RWPE2 (cell line): ENCODE measurements around the gene CSTF3.

Source experiments
- ATAC-seq: fragments of 200-7000 bp; cut with Tn5 transposase; 3 replicates; pipeline ENCODE4 v1.9.1; 2021; ENCODE audit warnings: low read depth
- DNase-seq: peaks from one replicate; pipeline ENCODE4 v3.0.0-alpha.2; 2020; ENCODE audit warnings: low spot score
- H3K27ac ChIP-seq: fragments of 450-650 bp; 2 replicates; pipeline ENCODE4 v1.5.1; 2017; ENCODE audit warnings: mild to moderate bottlenecking; ENCODE audit not compliant: poor library complexity, severe bottlenecking
- H3K27me3 ChIP-seq: fragments of 250-450 bp; sonication (Bioruptor Pico); 2 replicates; pipeline ENCODE4 v1.5.1; 2021; ENCODE audit warnings: mild to moderate bottlenecking, moderate library complexity; ENCODE audit not compliant: insufficient read depth, poor library complexity, severe bottlenecking
- H3K36me3 ChIP-seq: fragments of 250-450 bp; sonication (Bioruptor Pico); 2 replicates; pipeline ENCODE4 v1.5.1; 2020; ENCODE audit warnings: low read depth, mild to moderate bottlenecking, moderate library complexity
- H3K4me1 ChIP-seq: fragments of 250-450 bp; sonication (Bioruptor Pico); 2 replicates; pipeline ENCODE4 v1.5.1; 2021; ENCODE audit warnings: mild to moderate bottlenecking, moderate library complexity; ENCODE audit not compliant: insufficient read depth, poor library complexity, severe bottlenecking
- H3K4me3 ChIP-seq: fragments of 250-450 bp; sonication (Bioruptor Pico); 2 replicates; pipeline ENCODE4 v1.5.1; 2021; ENCODE audit warnings: mild to moderate bottlenecking, moderate library complexity; ENCODE audit not compliant: severe bottlenecking
- H3K9me3 ChIP-seq: fragments of 250-450 bp; sonication (Bioruptor Pico); 2 replicates; pipeline ENCODE4 v1.5.1; 2021; ENCODE audit warnings: mild to moderate bottlenecking, moderate library complexity; ENCODE audit not compliant: severe bottlenecking
- TF ChIP-seq, protein P1 (sequence below): fragments of 450-650 bp; IDR thresholded peaks from one replicate; pipeline ENCODE4 v1.5.1; 2017; ENCODE audit warnings: mild to moderate bottlenecking, moderate library complexity; ENCODE audit not compliant: poor library complexity, severe bottlenecking

The CSTF3 gene

DNA sequence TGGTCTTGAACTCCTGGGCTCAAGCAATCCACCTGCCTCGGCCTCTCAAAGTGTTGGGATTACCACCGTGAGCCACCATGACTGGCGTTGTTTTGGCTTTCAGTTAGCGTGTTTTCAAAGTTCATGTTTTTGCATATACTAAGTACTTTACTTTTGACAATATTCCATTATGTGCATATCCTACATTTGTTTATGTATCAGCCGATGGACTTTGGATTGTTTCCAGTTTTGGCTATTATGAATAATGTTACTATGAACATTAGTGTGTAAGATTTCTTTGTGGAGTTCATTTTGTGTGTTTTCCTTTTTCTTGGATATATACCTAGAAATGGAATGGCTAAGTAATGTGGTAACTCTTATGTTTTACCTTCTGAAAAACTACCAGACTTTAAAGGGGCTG, 9.9 kb downstream of the CSTF3 start:
- TF ChIP-seq, protein P1, sequence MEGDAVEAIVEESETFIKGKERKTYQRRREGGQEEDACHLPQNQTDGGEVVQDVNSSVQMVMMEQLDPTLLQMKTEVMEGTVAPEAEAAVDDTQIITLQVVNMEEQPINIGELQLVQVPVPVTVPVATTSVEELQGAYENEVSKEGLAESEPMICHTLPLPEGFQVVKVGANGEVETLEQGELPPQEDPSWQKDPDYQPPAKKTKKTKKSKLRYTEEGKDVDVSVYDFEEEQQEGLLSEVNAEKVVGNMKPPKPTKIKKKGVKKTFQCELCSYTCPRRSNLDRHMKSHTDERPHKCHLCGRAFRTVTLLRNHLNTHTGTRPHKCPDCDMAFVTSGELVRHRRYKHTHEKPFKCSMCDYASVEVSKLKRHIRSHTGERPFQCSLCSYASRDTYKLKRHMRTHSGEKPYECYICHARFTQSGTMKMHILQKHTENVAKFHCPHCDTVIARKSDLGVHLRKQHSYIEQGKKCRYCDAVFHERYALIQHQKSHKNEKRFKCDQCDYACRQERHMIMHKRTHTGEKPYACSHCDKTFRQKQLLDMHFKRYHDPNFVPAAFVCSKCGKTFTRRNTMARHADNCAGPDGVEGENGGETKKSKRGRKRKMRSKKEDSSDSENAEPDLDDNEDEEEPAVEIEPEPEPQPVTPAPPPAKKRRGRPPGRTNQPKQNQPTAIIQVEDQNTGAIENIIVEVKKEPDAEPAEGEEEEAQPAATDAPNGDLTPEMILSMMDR: no peak
- no peak overlapping the region for H3K27ac ChIP-seq
- no peaks in the 10 kb centered on the region for H3K27me3 ChIP-seq
- peaks cover 79% of the 10 kb centered on the region for H3K36me3 ChIP-seq
- DNase-seq (no peak), ATAC-seq (no peak)
- H3K4me3 ChIP-seq: no peak overlapping the region
- H3K4me1 ChIP-seq: peaks cover 24% of the 10 kb centered on the region
- H3K9me3 ChIP-seq: no peaks in the 10 kb centered on the region

GRCh38 chr11:33147559-33147958, 13.7 kb downstream of the CSTF3 start:
- H3K27ac ChIP-seq: peak overlapping the region; percentile 21
- no peak overlapping the region for H3K4me3 ChIP-seq
- TF ChIP-seq, protein P1: no peak
- H3K27me3 ChIP-seq: no peaks in the 10 kb centered on the region
- peaks cover 79% of the 10 kb centered on the region for H3K36me3 ChIP-seq
- H3K4me1 ChIP-seq: peaks cover 14% of the 10 kb centered on the region
- peak; percentile 75 for ATAC-seq
- H3K9me3 ChIP-seq: no peaks in the 10 kb centered on the region
- DNase-seq: no peak

- H3K4me1 ChIP-seq: no peaks in the 10 kb centered on the region
- no peak overlapping the region for H3K27ac ChIP-seq
- no peak for ATAC-seq
- peaks cover 83% of the 10 kb centered on the region for H3K36me3 ChIP-seq
- H3K4me3 ChIP-seq: no peak overlapping the region
- H3K27me3 ChIP-seq: no peaks in the 10 kb centered on the region
- H3K9me3 ChIP-seq: no peaks in the 10 kb centered on the region
- no peak for DNase-seq
- TF ChIP-seq, protein P1: no peak
Observed at GRCh38 chr11:33135768-33136443, 25.4 kb downstream of the CSTF3 start.

- Histone ChIP-seq H3K9me3 (no peaks in the 10 kb centered on the region), H3K27ac (no peak overlapping the region), H3K4me1 (no peaks in the 10 kb centered on the region), H3K27me3 (no peaks in the 10 kb centered on the region), H3K4me3 (no peak overlapping the region), H3K36me3 (peaks cover 79% of the 10 kb centered on the region)
- no peak for DNase-seq
- ATAC-seq: no peak
- TF ChIP-seq, protein P1: no peak
Observed at GRCh38 chr11:33135216-33135615, 26.1 kb downstream of the CSTF3 start.

DNA sequence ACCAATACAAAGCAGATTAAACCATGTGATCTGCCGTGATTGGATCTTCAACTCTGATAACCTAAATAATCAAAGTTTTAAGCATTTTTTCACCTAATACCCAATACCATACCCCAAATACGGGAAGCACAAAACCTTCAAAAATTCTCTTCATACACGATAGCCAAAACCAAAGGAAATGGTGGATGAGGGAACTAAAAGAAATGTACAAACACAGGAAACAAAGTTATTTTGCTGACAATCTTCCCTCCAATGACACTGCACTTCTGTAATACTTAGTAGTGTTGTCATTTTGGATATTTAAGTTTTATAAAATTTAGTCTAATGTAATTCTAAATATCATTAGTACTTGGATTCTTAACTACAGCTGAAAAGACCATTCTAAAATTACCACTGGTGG, 27.0 kb downstream of the CSTF3 start:
- DNase-seq (no peak), ATAC-seq (no peak)
- H3K4me1 ChIP-seq: no peaks in the 10 kb centered on the region

More for the DNA sequence above, 27.0 kb downstream of the CSTF3 start:
- H3K27ac ChIP-seq: no peak overlapping the region
- no peaks in the 10 kb centered on the region for H3K27me3 ChIP-seq
- peaks cover 77% of the 10 kb centered on the region for H3K36me3 ChIP-seq
- H3K4me3 ChIP-seq: no peak overlapping the region
- H3K9me3 ChIP-seq: no peaks in the 10 kb centered on the region
- TF ChIP-seq, protein P1: no peak
